ENCODE data around the gene VASP. TPM values are rescaled to one million over a fixed set of nuclear protein-coding genes. Genes with fewer than 3 reads are reported as not detected.

Gene VASP
- total RNA-seq, 2 donors from 2014 or later: 236 to 261 TPM

DNA sequence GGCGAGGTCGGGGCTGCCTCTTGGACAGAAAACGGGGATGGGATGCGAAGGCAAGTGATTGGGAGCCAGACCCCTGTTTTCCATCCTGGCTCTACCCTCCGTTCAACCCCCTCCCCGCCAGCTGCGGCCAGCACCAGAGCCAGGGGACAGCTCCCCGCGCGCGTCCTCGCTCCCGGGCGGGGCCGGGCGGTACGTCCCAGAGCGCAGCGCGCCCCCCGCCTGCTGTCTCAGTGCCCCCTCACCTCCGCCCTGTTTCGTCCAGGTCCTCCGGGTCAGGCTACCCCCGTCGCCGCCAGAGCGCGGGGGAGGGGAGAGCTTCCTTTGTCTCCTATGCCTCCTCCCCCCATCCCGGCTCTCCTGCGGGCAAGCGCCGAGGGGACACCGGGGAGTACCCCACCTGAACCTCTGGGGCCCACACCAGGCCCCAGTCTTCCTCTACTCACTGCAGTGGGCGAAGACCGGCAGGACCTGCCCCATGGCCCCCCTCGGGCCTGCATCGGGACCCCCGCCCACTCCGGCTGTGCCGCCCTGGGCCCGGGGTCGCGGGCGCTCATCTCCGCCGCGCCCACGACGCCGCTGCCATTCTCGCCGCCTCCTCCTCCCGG lies 10.8 kb upstream of the VASP start:
- no peaks in the 10 kb centered on the region for H3K9me3 ChIP-seq
- TF ChIP-seq, protein P1, sequence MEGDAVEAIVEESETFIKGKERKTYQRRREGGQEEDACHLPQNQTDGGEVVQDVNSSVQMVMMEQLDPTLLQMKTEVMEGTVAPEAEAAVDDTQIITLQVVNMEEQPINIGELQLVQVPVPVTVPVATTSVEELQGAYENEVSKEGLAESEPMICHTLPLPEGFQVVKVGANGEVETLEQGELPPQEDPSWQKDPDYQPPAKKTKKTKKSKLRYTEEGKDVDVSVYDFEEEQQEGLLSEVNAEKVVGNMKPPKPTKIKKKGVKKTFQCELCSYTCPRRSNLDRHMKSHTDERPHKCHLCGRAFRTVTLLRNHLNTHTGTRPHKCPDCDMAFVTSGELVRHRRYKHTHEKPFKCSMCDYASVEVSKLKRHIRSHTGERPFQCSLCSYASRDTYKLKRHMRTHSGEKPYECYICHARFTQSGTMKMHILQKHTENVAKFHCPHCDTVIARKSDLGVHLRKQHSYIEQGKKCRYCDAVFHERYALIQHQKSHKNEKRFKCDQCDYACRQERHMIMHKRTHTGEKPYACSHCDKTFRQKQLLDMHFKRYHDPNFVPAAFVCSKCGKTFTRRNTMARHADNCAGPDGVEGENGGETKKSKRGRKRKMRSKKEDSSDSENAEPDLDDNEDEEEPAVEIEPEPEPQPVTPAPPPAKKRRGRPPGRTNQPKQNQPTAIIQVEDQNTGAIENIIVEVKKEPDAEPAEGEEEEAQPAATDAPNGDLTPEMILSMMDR (IDR thresholded peaks at IDR 0.05): no peak
- H3K4me1 ChIP-seq: peaks cover 17% of the 10 kb centered on the region
- H3K9ac ChIP-seq (ENCODE audit: low read depth in 2 of 2, low read length in 2 of 2): peak overlapping the region; percentile 52 to 66
- H3K27ac ChIP-seq: no peak overlapping the region
- no peaks in the 10 kb centered on the region for H3K36me3 ChIP-seq
- H3K27me3 ChIP-seq: peaks cover 24% of the 10 kb centered on the region
- intact Hi-C loops (cut with DNase I): no loop called here
- H3K4me3 ChIP-seq: peak overlapping the region; percentile 67
- peak; percentile 59 for DNase-seq

DNA sequence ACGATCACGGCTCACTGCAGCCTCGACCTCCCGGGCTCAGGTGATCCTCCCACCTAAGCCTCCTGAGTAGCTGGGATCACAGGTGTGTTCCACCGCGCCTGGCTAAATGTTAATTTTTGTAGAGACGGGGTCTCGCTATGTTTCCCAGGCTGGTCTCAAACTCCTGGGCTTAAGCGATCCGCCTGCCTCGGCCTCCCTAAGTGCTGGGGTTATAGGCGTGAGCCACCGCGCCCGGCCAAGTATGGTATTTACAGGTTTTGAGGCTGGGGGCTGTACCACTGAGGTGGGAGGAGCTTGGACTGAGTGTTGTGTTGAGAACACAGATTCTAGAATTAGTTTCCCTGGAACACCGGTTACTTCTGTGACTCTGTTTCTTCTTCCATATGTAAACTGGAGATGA lies 9.5 kb upstream of the VASP start:
- no peak overlapping the region for H3K27ac ChIP-seq
- H3K4me1 ChIP-seq: peaks cover 17% of the 10 kb centered on the region
- no peak overlapping the region for H3K9ac ChIP-seq (ENCODE audit: low read depth in 2 of 2, low read length in 2 of 2)
- no peak for DNase-seq
- H3K36me3 ChIP-seq: no peaks in the 10 kb centered on the region
- H3K4me3 ChIP-seq: no peak overlapping the region
- intact Hi-C loops (cut with DNase I): no loop called here
- H3K9me3 ChIP-seq: no peaks in the 10 kb centered on the region
- peaks cover 24% of the 10 kb centered on the region for H3K27me3 ChIP-seq
- TF ChIP-seq, protein P1 (IDR thresholded peaks at IDR 0.05): no peak

GRCh38 chr19:45498411-45499195 lies 8.7 kb upstream of the VASP start, which contains the start of gene PPM1N:
TSS of gene PPM1N (plus strand) at chr19:45498443. CDS start at chr19:45498473, 30 bp downstream.
- TF ChIP-seq, protein P1 (IDR thresholded peaks at IDR 0.05): peak; percentile 12
- H3K27ac ChIP-seq: no peak within 1 kb of the TSS
- H3K36me3 ChIP-seq: no peaks in the 10 kb centered on the region
- intact Hi-C loops (cut with DNase I): no loop called here
- peaks cover 14% of the 10 kb centered on the region for H3K4me1 ChIP-seq
- peak within 1 kb of the TSS; percentile 20 for H3K4me3 ChIP-seq
- H3K9ac ChIP-seq (ENCODE audit: low read depth in 2 of 2, low read length in 2 of 2): peak within 1 kb of the TSS in 1 of 2 donors; percentile 43
- peak; percentile 47 for DNase-seq
- no peaks in the 10 kb centered on the region for H3K9me3 ChIP-seq
- peaks cover 24% of the 10 kb centered on the region for H3K27me3 ChIP-seq

DNA sequence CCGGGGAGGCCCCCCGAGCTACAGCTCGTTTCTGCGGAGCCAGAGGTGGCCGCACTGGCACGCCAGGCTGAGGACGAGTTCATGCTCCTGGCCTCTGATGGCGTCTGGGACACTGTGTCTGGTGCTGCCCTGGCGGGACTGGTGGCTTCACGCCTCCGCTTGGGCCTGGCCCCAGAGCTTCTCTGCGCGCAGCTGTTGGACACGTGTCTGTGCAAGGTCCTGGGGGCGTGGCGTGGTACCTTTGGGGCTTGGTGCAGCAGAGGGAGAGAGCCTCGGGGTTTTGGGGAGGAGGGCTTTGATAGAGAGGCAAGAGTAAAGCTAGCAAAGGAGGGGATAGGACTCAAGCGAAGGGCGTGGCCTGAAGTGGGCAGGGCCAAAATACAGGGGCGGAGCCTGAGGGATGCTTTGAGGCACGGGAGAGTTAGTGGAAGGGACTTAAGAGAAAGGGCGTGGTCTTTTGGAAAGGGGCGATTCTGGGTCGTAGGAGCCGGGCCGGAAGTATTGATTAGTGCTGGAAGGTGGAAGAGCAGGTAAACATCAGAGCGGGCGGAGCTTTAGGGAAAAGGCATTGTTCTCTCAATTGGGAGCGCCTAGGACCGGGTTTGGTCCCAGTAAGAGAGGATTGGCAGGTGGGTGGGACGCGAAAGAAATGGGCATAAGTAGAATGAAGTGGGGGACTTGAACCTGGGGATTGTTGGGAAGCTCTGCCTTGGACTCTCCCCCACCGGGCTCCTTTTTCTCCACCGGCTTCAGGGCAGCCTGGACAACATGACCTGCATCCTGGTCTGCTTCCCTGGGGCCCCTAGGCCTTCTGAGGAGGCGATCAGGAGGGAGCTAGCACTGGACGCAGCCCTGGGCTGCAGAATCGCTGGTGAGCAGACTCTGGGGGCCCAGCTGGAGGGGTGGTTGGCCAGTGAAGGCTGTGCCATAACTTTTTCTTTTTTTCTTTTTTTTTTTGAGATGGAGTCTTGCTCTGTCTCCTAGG lies 7.8 kb upstream of the VASP start:
- no peaks in the 10 kb centered on the region for H3K36me3 ChIP-seq
- H3K27me3 ChIP-seq: peaks cover 24% of the 10 kb centered on the region
- peak; percentile 78 for DNase-seq
- peaks cover 14% of the 10 kb centered on the region for H3K4me1 ChIP-seq
- peak overlapping the region; percentile 20 for H3K4me3 ChIP-seq
- no peak overlapping the region for H3K9ac ChIP-seq (ENCODE audit: low read depth in 2 of 2, low read length in 2 of 2)
- no peaks in the 10 kb centered on the region for H3K9me3 ChIP-seq
- no peak overlapping the region for H3K27ac ChIP-seq
- TF ChIP-seq, protein P1 (IDR thresholded peaks at IDR 0.05): no peak
- intact Hi-C loops (cut with DNase I): no loop called here
